NCI-H1694 (cell line): ENCODE results near the gene EXOC3.

ENCODE experiments used
- DNase-seq: peaks from one replicate; lab custom pipeline; 2025; lab: John Stamatoyannopoulos, UW

Gene EXOC3

DNA sequence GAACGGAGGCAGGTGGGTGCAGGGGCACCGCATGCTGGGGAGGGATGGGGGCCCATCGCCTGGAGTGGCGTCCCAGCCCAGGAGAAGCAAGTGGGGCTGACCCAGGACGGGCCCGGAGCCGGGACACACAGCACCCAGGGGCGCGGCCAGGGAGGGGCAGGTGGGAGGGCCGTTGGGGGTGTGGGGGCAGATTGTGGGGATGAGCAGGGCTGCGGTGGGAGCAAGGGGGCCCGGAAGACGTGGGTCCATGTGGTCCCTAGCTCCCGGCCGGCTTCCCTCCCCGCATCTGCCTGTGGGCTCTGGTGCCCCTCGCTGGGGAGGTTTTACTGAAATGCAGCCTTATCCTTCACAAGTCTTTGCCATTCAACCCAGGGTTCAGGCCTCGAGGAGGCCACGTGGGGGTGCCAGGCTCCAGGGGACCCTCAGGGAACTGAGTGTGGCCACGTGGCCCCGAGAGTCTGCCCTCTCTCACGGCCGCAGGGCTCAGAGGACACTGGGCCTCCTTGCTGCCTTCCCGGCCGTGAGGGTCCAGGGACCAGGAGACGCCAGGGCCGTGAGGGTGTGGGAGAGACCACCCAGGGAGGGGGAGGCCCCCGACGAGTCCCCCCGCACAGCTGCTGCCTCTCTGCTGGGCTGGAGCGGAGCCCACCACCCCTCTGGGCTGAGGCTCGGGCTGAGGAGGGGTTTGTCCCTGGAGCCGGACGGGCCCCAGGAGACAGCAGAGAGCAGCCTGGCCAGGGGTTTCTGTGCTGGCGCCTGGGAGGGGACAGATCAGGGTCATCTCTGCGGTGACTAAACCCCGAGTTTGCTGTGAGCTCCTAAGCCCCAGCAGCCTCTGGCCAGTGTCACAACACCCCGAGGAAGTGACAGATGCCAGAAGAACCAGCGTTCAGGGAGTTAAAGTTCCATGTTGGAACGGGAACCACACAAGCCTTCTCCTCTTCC lies 46.0 kb downstream of the EXOC3 start:
- no peak for DNase-seq

DNA sequence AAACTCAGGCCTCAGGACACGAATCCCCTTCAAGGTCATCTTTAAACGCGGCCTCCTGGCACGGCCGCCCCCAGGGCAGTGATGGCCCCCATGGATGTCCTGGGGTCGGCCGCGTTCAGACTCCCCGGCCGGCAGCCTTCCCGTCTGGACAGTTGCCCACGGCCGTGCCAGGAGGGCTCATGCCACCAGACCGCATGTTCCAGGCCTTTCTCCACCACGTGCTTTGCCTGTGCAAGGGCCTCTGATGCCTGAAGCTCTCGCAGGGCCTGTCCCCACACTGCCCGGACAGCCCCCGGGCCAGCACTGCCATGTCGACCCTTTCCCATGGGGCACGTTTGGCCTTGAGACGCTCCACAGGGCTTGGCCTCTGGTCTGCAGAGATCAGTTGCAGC lies 46.7 kb downstream of the EXOC3 start:
- DNase-seq: no peak

GRCh38 chr5:490116-491106 lies 47.4 kb downstream of the EXOC3 start:
- no peak for DNase-seq

- DNase-seq: no peak
Measured at GRCh38 chr5:491119-491855, 48.3 kb downstream of the EXOC3 start.

DNA sequence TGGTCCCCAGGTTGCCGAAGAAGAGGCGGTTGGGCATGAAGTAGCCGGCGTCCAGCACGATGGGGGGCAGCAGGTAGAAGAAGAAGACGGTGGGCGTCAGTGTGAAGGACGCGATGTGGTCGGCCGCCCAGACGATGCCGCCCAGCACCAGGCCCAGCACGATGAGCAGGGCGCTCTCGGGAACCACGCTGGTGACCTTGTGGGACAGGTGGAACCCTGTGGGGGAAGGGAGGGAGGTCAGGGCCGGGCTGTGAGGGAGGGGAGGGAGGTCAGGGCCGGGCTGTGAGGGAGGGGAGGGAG lies 48.8 kb downstream of the EXOC3 start:
- DNase-seq: no peak

- DNase-seq: no peak
Measured at GRCh38 chr5:492314-492893, 49.4 kb downstream of the EXOC3 start.

DNA sequence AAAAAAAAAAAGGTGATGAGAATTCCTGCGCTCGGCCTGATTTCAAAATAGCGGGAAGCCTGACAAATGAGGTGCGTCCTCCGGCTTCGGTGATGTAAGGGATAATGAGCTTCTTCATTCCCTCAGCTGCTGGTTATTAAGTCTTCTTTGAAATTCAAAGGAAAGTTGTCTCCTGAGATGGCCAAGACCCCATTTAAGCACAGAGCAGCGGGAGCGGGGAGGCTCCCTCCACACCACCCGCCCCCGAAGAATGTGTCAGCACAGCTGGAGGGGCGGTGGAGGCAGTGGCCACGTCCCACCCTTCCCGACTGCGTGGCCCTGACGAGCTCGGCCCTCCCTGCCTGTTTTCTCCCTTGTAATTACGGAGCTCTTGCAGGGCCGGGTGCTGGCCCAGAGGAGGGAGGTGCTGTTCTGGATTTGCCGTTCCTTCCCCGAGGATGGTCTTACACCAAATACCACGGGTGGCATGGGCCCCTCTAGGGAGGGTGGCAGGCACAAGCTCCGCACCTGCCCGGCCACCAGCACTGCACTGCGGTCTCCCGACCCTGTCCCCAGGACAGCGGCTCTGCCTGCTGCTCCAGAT lies 50.2 kb downstream of the EXOC3 start:
- no peak for DNase-seq

DNA sequence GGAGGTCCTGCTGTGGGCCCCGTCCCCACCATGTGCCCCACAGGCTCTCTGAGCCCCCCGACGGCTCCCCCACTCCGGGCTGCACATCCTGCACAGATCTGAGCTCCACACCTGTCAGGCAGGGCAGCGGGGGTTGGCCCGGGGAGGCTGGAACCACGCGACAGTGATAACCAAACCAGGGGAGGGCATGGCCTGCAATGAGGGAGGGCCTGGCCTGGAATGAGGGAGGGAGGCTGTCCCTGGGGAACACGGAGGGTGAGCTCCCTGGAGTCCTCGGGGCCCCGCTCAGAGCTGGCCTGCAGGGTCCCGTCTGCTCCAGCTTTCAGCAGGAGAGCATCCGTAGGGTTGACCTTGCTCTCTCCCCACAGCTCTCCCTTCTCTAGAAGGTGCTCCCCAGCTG lies 50.8 kb downstream of the EXOC3 start:
- no peak for DNase-seq

GRCh38 chr5:494667-495255 lies 51.8 kb downstream of the EXOC3 start:
- no peak for DNase-seq

GRCh38 chr5:496028-496427 lies 53.1 kb downstream of the EXOC3 start:
- DNase-seq: no peak

GRCh38 chr5:497090-497700 lies 54.2 kb downstream of the EXOC3 start:
- DNase-seq: no peak

GRCh38 chr5:497871-498509 lies 55.0 kb downstream of the EXOC3 start:
- no peak for DNase-seq

DNA sequence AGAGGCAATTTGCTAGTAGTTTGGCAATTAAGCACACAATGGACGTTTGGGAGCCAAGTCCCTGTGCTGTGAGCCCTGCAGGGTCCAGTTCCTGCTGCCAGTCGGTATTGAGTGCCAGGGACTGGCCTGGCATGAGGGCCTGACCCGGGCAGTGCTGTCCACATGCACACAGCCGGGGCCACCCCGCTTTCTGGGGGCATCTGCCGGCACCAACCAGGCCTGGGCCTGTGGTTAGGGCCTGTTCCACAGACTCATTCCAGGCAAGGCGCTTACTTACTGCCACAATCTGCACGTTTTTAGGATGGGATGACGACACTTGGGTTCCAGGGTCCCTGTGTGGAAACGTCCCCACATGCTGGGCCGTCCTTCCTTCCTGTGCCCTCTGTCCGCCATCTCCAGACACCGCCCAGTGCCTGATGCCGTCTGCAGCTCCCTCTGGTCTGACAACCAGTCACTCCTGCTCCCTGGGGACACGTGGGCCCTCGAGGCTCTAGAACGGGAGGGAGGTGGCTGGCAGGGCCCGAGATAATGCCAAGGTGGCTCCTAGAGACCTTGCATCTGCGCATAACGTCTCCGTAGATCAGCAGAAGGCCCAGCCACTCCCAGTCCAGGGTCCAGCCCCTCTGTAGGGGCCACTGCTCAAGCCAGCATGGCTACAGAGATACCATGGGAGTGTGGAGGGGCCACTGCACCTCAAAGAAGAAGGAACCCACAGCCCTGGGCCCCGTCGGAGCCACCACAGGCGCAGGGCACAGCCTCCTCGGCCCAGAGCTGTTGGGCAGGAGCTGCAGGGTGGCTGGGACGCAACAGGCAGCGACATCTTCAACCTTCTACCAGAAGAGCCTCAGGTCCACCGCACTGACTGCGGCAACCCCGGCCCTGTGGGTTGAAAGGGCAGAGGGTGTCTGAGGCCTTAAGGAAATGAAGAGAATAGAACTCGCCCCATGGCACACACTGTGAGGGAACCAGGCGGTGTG lies 56.5 kb downstream of the EXOC3 start:
- DNase-seq: no peak

DNA sequence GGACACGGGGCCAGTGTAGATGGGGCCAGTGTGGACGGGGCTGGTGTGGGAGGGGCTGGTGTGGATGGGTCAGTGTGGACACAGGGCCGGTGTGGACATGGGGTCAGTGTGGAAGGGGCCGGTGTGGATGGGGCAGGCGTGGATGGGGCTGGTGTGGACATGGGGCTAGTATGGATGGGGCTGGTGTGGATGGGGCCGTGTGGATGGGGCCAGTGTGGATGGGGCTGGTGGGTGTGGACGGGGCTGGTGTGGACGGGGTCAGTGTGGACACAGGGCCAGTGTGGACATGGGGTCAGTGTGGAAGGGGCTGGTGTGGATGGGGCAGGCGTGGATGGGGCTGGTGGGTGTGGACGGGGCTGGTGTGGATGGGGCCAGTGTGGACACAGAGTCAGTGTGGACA lies 57.5 kb downstream of the EXOC3 start:
- DNase-seq: no peak

- no peak for DNase-seq
Measured at GRCh38 chr5:501105-501830, 58.3 kb downstream of the EXOC3 start.

- DNase-seq: no peak
Measured at GRCh38 chr5:501831-502184, 58.8 kb downstream of the EXOC3 start.

GRCh38 chr5:502325-503079 lies 59.5 kb downstream of the EXOC3 start:
- DNase-seq: peak; percentile 33
